CD4-positive, alpha-beta T cell treated with Interleukin-6 at 100 ng/mL for 8 hours (primary cell): ENCODE results near the gene RAPGEF1.

ENCODE experiments used
- DNase-seq: peaks from one replicate; pipeline ENCODE4 v3.0.0-alpha.2; 2020; ENCODE audit warnings: mixed read lengths, low spot score

Gene RAPGEF1

GRCh38 chr9:131704988-131705387 lies 34.9 kb downstream of the RAPGEF1 start:
- no peak for DNase-seq

GRCh38 chr9:131704141-131704983 lies 35.5 kb downstream of the RAPGEF1 start:
- no peak for DNase-seq

DNA sequence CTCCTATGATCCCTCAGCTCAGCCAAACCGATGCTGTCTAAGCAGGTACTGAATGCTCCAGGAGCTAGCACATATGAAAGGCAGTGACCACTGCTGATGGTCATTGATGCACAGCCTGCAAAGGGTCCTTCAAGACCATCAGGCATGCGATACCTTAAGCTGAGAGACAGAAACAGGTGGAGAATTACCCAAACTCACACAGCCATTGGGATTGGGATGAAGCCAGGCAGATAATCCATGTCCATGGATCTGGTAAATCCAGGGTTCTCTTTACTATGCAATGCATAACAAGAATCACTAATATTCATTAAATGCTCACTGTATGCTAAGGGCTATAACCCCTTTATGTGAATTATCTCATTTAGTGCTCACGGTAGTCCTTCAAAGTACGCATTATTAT lies 36.2 kb downstream of the RAPGEF1 start:
- no peak for DNase-seq

DNA sequence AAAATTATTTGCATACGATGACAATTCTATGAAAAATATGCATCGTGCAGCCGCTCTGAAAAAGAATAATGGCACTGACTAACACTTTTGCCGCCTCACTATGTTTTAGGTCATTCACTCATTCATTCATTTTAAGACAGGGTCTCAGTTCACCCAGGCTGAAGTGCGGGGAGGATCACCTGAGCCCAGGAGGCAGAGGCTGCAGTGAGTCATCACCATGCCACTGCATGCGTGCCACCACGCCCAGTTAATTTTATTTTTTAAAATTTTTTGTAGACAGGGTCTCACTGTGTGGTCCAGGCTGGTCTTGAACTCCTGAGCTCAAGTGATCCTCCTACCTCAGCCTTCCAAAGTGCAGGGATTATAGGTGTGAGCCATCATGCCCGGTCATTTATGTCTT lies 37.0 kb downstream of the RAPGEF1 start:
- DNase-seq = no peak

GRCh38 chr9:131701789-131702337 lies 38.0 kb downstream of the RAPGEF1 start:
- no peak for DNase-seq

- no peak for DNase-seq
Measured at GRCh38 chr9:131701436-131701781, 38.5 kb downstream of the RAPGEF1 start.

GRCh38 chr9:131700765-131701435 lies 39.0 kb downstream of the RAPGEF1 start:
- DNase-seq = no peak

DNA sequence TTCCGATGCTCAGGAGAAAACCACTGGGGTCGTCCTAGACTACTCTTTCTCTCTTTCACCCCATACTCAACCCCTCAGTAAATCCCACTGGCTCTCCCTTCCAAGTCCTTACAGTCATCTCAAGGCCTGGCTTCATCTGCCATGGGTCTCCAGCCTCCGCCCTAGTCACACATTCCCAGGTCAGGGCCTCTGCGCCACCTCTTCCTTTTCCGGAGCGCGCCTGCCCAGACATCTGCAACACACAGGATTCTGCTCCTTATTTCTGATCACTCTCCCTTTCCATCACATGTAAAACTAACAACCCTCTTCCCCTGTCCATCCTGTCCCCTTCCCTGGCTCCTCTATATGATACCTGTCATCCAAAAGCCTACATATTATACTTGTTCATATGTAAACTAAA lies 39.8 kb downstream of the RAPGEF1 start:
- no peak for DNase-seq

DNA sequence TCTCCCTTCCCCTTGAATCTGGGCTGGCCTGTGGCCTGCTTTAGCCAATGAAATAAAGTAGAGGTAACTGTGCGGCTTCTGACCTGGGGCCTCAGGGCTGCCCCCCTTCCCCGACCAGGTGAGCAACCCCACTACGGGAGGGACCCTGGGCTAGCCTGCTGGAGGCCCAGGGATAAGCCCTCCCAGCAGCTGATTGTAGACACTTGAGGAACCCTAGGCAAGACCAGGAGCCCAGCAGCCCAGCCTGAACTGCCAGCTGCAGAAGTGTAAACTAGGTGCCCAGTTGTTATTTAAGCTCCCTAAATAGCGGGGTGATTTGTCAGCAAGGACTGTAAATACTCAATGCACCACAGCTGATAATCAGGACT lies 41.3 kb downstream of the RAPGEF1 start:
- DNase-seq = no peak

DNA sequence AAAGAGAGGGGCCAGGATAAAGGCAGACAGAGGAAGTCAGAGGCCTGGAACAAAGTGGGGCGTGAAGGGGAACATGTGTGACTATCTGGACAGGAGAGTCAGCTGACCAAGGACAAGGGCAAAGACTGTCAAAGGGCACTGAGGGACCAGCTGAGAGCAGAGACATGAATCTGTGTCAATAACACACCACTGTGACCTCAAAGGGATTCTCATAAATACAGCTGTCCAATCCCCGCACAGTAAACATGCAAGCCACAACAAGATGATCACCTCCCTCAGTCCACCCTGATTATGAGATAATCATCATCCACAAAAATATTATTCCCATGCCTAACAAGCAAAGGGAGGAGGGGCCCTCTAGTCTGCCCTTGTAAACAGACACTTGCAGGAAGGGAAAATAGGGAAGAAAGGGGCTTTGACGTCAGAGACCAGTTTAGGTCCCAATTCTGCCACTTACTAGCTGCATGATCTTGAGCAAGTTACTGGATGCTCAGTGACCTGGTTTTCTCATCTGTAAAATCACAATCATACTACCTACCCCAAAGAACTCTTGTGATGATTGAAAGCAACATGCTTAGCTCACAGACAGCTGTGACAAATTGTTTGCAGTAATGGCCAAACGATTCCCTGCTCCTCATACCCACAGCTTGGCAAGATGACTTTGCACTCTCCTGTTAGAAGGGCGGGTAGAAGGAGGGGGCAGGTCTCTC lies 41.8 kb downstream of the RAPGEF1 start:
- no peak for DNase-seq

GRCh38 chr9:131697097-131697496 lies 42.8 kb downstream of the RAPGEF1 start:
- DNase-seq = no peak

DNA sequence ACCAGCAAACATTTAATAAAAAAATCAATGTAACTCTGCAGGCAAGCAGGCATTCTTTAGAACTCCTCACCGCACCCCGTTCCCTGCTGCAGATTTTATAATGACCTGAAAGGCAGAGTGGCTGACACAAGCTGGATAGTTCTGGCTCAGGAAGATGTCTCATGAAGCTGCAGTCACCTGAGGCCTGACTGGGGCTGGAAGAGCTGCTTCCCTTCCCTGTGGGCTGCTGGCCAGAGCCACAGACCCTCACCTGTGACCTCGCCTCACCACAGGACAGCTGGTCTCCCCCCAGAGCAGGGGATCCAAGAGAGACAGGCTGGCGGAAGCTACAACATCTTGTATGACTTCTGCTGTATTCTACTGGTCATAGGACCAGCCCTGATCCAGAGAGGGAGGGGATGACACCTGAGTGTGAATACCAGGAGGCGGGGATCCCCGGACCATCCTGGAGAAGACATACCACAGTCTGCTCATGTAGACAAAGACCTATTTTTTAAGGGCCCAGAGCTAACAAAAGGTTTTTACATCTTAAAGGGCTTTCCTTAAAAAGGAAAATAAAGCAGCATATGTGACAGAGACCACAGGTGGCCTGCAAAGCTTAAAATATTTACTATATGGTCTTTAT lies 43.9 kb downstream of the RAPGEF1 start:
- no peak for DNase-seq

GRCh38 chr9:131695366-131695765 lies 44.5 kb downstream of the RAPGEF1 start:
- DNase-seq = no peak

DNA sequence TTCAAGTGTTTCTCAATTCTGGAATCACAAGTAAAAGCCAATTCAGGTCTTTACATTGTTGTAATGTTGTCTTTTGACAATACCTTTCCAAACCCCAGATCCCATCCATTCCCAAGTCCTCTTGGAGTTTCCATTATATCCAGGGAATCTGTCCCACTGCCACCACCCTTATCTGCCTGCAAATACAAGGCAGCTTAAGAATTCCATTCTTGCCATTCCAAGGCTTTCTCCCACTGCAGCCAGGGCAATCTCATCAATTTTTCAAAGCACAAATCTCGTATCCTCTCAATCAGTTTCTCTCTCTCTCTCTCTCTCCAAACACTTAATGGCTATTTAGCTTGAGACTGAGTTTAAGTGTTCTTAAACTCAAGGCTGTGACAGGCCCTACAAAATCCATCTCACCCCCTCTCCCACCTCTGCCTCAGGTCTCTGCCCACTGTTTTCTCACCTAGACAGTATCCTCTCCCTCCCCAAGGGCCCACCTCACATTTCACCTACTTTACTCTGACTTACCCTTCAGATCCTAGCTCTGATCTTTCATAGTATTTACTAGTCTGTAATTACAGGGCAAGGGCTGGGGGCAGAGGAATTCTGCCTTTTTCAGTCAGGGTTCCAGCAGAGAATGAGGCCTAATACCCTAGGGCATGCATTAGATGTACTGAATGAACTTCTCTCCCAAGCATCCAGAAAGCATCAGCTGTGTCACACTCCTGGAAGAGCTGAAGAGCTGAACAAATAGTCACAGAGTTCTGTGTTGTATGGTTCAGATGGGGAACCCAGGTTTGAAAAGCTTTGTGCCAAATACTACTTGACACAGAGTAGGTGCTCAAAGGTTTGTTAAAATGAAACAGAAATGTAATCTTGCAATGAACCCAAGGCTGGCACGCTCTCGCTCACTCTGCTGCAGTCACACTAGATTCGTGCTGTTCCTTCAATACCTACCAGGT lies 46.0 kb downstream of the RAPGEF1 start:
- no peak for DNase-seq

GRCh38 chr9:131692612-131693562 lies 47.0 kb downstream of the RAPGEF1 start:
- no peak for DNase-seq

DNA sequence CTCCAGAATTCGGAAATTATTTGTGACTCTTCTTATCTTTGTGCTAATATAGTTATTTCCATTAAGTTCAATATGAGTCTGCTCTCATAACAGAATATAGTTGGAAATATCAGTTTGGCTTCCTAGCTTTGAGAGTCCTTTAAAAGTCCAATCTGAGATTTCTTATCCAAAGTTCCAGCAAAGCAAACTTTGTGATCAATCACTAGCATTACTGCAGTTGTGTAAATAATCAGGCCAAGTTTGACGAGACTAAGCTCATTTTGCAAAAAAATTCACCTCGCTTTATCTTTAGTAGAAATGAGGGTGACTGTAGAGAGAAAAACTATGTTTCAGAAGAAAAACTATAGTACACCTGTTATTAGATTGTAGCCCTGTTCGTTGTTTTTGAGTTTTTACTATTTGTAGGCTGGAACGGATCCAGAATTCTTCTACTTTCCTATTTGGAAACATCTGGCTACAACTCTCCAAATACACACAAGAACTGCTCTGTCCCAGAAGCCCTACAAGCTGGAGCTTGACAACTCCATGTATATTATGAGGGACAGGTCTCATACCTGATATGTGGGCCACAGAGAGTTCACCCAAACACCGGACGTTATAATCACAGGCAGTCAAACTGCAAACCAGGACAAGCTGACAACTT lies 47.8 kb downstream of the RAPGEF1 start:
- no peak for DNase-seq

GRCh38 chr9:131690941-131691573 lies 48.8 kb downstream of the RAPGEF1 start:
- DNase-seq = peak; percentile 48

- no peak for DNase-seq
Measured at GRCh38 chr9:131690462-131690861, 49.4 kb downstream of the RAPGEF1 start.

- no peak for DNase-seq
Measured at GRCh38 chr9:131688377-131688776, 51.5 kb downstream of the RAPGEF1 start.
